DOHH2 (cell line): ENCODE data around the gene GRHL3.

Experiments
- H3F3A ChIP-seq: fragments of 200-600 bp; sonication (generic), shearing (Covaris generic); 2 replicates; pipeline ENCODE4 v1.6.0; 2016; ENCODE audit warnings: antibody characterized with exemption, mild to moderate bottlenecking; ENCODE audit not compliant: control insufficient read depth, insufficient read depth
- H3K27ac ChIP-seq: fragments of 200-600 bp; sonication (generic); 2 replicates; pipeline ENCODE4 v1.5.1; 2014; ENCODE audit warnings: low read depth, mild to moderate bottlenecking, low read length, moderate library complexity
- H3K27me3 ChIP-seq: fragments of 200-600 bp; sonication (generic); 2 replicates; pipeline ENCODE4 v1.6.1; 2014; ENCODE audit warnings: mild to moderate bottlenecking, low read length, mixed read lengths; ENCODE audit not compliant: control insufficient read depth
- H3K36me3 ChIP-seq: fragments of 200-600 bp; sonication (generic); 2 replicates; pipeline ENCODE4 v1.6.1; 2014; ENCODE audit warnings: mild to moderate bottlenecking, low read length, moderate library complexity, mixed read lengths; ENCODE audit not compliant: control insufficient read depth
- H3K4me1 ChIP-seq: fragments of 200-600 bp; sonication (generic); 2 replicates; pipeline ENCODE4 v1.6.1; 2014; ENCODE audit warnings: mild to moderate bottlenecking, low read length, mixed read lengths; ENCODE audit not compliant: control insufficient read depth
- H3K4me2 ChIP-seq: fragments of 200-600 bp; sonication (generic); 2 replicates; pipeline ENCODE4 v1.6.0; 2014; ENCODE audit warnings: mild to moderate bottlenecking, low read length, moderate library complexity
- H3K4me3 ChIP-seq: fragments of 200-600 bp; sonication (generic); 2 replicates; pipeline ENCODE4 v1.5.1; 2014; ENCODE audit warnings: mild to moderate bottlenecking, low read length, mixed read lengths
- H3K79me2 ChIP-seq: fragments of 200-600 bp; sonication (generic); 2 replicates; pipeline ENCODE4 v1.6.1; 2014; ENCODE audit warnings: mild to moderate bottlenecking, low read length, mixed read lengths; ENCODE audit not compliant: control insufficient read depth
- H3K9me2 ChIP-seq: fragments of 200-600 bp; sonication (generic); replicated peaks from 2 replicates; pipeline ENCODE4 v1.6.1; 2014; ENCODE audit warnings: mild to moderate bottlenecking, low read length, mixed read lengths; ENCODE audit not compliant: control insufficient read depth
- H3K9me3 ChIP-seq: fragments of 200-600 bp; sonication (generic); 2 replicates; pipeline ENCODE4 v1.6.1; 2014; ENCODE audit warnings: antibody characterized with exemption, low read length, mixed read lengths; ENCODE audit not compliant: control insufficient read depth, insufficient read depth
- H4K20me1 ChIP-seq: fragments of 200-600 bp; sonication (generic); 2 replicates; pipeline ENCODE4 v1.6.0; 2014; ENCODE audit warnings: low read depth, mild to moderate bottlenecking, antibody characterized with exemption, low read length, moderate library complexity; ENCODE audit not compliant: control insufficient read depth, insufficient read depth
- EZH2phosphoT487 ChIP-seq: fragments of 200-600 bp; sonication (generic); IDR thresholded peaks from 2 replicates; pipeline ENCODE4 v1.6.1; 2017; ENCODE audit warnings: borderline replicate concordance, mild to moderate bottlenecking, antibody characterized with exemption, low read length, moderate library complexity, mixed read lengths
- TF ChIP-seq, protein P1 (sequence below): fragments of 200-600 bp; sonication (generic); IDR thresholded peaks from one replicate; pipeline ENCODE4 v1.5.1; 2014; ENCODE audit warnings: antibody characterized with exemption, mild to moderate bottlenecking, low read depth, low read length; ENCODE audit not compliant: poor library complexity, severe bottlenecking

Gene GRHL3

DNA sequence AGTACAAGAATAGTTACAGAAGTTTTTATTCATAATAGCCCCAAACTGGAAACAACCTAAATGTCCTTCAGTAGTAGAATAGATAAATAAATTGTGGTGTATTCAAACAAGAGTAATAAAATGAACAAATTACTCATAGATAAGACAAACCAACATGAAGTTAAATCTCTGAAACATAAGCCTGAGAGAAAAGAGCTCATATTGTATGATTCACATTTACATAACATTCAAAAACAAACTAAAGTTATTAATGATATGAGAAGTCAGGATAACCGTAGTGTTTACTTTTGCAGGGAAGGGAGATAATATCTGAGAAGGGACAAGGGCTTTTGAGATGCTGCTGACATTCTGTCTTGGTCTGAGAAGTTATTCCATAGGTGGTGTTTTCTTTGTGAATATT, 80.9 kb downstream of the GRHL3 start:
- H3K27ac ChIP-seq = no peak overlapping the region
- peaks cover 11% of the 10 kb centered on the region for H3K36me3 ChIP-seq
- no peaks in the 10 kb centered on the region for H3K79me2 ChIP-seq
- H3K27me3 ChIP-seq = no peaks in the 10 kb centered on the region
- H3K4me1 ChIP-seq = peaks cover under 1% of the 10 kb centered on the region
- no peaks in the 10 kb centered on the region for H3K9me2 ChIP-seq
- H3F3A ChIP-seq = no peaks in the 10 kb centered on the region
- no peaks in the 10 kb centered on the region for H4K20me1 ChIP-seq
- TF ChIP-seq EZH2phosphoT487 = no peak
- TF ChIP-seq, protein P1, sequence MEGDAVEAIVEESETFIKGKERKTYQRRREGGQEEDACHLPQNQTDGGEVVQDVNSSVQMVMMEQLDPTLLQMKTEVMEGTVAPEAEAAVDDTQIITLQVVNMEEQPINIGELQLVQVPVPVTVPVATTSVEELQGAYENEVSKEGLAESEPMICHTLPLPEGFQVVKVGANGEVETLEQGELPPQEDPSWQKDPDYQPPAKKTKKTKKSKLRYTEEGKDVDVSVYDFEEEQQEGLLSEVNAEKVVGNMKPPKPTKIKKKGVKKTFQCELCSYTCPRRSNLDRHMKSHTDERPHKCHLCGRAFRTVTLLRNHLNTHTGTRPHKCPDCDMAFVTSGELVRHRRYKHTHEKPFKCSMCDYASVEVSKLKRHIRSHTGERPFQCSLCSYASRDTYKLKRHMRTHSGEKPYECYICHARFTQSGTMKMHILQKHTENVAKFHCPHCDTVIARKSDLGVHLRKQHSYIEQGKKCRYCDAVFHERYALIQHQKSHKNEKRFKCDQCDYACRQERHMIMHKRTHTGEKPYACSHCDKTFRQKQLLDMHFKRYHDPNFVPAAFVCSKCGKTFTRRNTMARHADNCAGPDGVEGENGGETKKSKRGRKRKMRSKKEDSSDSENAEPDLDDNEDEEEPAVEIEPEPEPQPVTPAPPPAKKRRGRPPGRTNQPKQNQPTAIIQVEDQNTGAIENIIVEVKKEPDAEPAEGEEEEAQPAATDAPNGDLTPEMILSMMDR = no peak
- no peak overlapping the region for H3K4me2 ChIP-seq
- no peaks in the 10 kb centered on the region for H3K9me3 ChIP-seq
- no peak overlapping the region for H3K4me3 ChIP-seq

DNA sequence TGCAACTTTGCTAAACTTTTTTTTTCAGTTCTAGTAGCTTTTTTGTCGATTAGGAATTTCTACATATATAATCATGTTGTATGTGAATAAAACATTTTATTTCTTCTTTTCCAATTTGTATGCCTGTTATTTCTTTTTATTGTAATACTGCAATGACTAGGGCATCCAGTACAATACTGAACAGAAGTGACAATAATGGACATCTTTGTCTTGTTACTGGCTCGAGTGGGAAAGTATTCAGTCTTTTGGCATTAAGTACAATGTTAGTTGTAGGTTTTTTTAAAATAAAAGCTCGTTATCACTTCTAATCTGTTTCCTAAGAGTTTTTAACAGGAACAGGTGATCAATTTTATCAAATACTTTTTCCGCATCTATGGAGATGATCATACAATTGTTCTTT, 84.6 kb downstream of the GRHL3 start:
- TF ChIP-seq EZH2phosphoT487 = no peak
- TF ChIP-seq, protein P1 = no peak
- Histone ChIP-seq H3K27me3 (no peaks in the 10 kb centered on the region), H3K9me3 (no peaks in the 10 kb centered on the region), H3K4me1 (no peaks in the 10 kb centered on the region), H3K79me2 (no peaks in the 10 kb centered on the region), H3K4me2 (no peak overlapping the region), H3K9me2 (no peaks in the 10 kb centered on the region), H3K27ac (no peak overlapping the region), H3F3A (no peaks in the 10 kb centered on the region), H3K4me3 (no peak overlapping the region), H4K20me1 (no peaks in the 10 kb centered on the region), H3K36me3 (peaks cover 6% of the 10 kb centered on the region)
